HEK293 (cell line): Measurements from ENCODE around the gene FAM118B.

Source experiments
- CTCF ChIA-PET: fragments of 350-600 bp; formaldehyde crosslinking; extraction: SDS; loops from one replicate; lab custom pipeline; 2021; ENCODE audit warnings: antibody characterized with exemption; lab: Yijun Ruan, JAX
- POLR2A ChIA-PET: fragments of 300-600 bp; formaldehyde crosslinking; extraction: SDS; loops from one replicate; lab custom pipeline; 2020; ENCODE audit warnings: antibody characterized with exemption, inconsistent platforms; lab: Yijun Ruan, JAX
- H3K27ac ChIP-seq: fragments of 200-500 bp; sonication (Bioruptor generic); 2 replicates; pipeline ENCODE4 v1.5.1; 2014; ENCODE audit warnings: low read depth, low read length, control low read depth, inconsistent platforms; ENCODE audit errors: extremely low read depth
- H3K36me3 ChIP-seq, 2 experiments: fragments of 200-500 bp in 1 of 2; sonication (Bioruptor generic) in 1 of 2; 1 replicate in 1 of 2; 2 replicates in 1 of 2; pipeline ENCODE4 v1.5.1; 2014 to 2017; ENCODE audit warnings: inconsistent platforms in 2 of 2, low read length in 2 of 2; ENCODE audit not compliant: control insufficient read depth in 2 of 2, insufficient read depth in 1 of 2
- H3K4me1 ChIP-seq: fragments of 200-500 bp; sonication (Bioruptor generic); 2 replicates; pipeline ENCODE4 v1.5.1; 2014; ENCODE audit warnings: mild to moderate bottlenecking, low read length, inconsistent platforms; ENCODE audit not compliant: control insufficient read depth, insufficient read depth
- H3K4me3 ChIP-seq: 2 replicates; pipeline ENCODE4 v1.5.1; 2011; ENCODE audit warnings: low read depth, mild to moderate bottlenecking, control low read depth, low read length, moderate library complexity
- H3K9me3 ChIP-seq: fragments of 200-500 bp; sonication (Bioruptor generic); 2 replicates; pipeline ENCODE4 v1.5.1; 2014; ENCODE audit warnings: low read depth, low read length, inconsistent platforms; ENCODE audit not compliant: control insufficient read depth, insufficient read depth
- GFI1B ChIP-seq: fragments of 450-650 bp; formaldehyde crosslinking; IDR thresholded peaks from 2 replicates; pipeline ENCODE4 v1.5.1; 2016; ENCODE audit warnings: missing biosample characterization, missing genetic modification characterization
- GLI2 ChIP-seq: fragments of 450-650 bp; formaldehyde crosslinking; IDR thresholded peaks from 2 replicates; pipeline ENCODE4; 2017; ENCODE audit warnings: missing biosample characterization, missing genetic modification characterization, low read depth, borderline replicate concordance
- GLIS2 ChIP-seq: fragments of 450-650 bp; formaldehyde crosslinking; IDR thresholded peaks from 2 replicates; pipeline ENCODE4 v1.5.1; 2016; ENCODE audit warnings: missing biosample characterization, missing genetic modification characterization
- HOXC10 ChIP-seq: sonication (generic); formaldehyde crosslinking; IDR thresholded peaks from 2 replicates; pipeline ENCODE4 v1.8.1; 2023; ENCODE audit warnings: mild to moderate bottlenecking, missing genetic modification reagents
- OSR2 ChIP-seq: fragments of 450-650 bp; formaldehyde crosslinking; IDR thresholded peaks from 2 replicates; pipeline ENCODE4 v1.5.1; 2016; ENCODE audit warnings: missing biosample characterization, missing genetic modification characterization
- ZBTB17 ChIP-seq: fragments of 450-650 bp; formaldehyde crosslinking; IDR thresholded peaks from 2 replicates; pipeline ENCODE4 v1.5.1; 2016; ENCODE audit warnings: missing biosample characterization, missing genetic modification characterization
- ZEB2 ChIP-seq: fragments of 450-650 bp; formaldehyde crosslinking; IDR thresholded peaks from 2 replicates; pipeline ENCODE4 v1.5.1; 2016; ENCODE audit warnings: missing biosample characterization, missing genetic modification characterization
- ZIC2 ChIP-seq: fragments of 450-650 bp; formaldehyde crosslinking; IDR thresholded peaks from 2 replicates; pipeline ENCODE4 v1.5.1; 2016; ENCODE audit warnings: missing biosample characterization, missing genetic modification characterization
- ZNF140 ChIP-seq: fragments of 450-650 bp; formaldehyde crosslinking; IDR thresholded peaks from 2 replicates; pipeline ENCODE4 v1.5.1; 2016; ENCODE audit warnings: missing biosample characterization, missing genetic modification characterization
- ZNF174 ChIP-seq: fragments of 450-650 bp; formaldehyde crosslinking; IDR thresholded peaks from 2 replicates; pipeline ENCODE4 v1.5.0; 2017; ENCODE audit warnings: missing biosample characterization, mild to moderate bottlenecking, missing genetic modification characterization
- ZNF223 ChIP-seq: fragments of 450-650 bp; formaldehyde crosslinking; IDR thresholded peaks from 2 replicates; pipeline ENCODE4 v1.5.1; 2016; ENCODE audit warnings: missing biosample characterization, missing genetic modification characterization
- ZNF239 ChIP-seq: fragments of 450-650 bp; formaldehyde crosslinking; IDR thresholded peaks from 2 replicates; pipeline ENCODE4 v1.5.1; 2016; ENCODE audit warnings: missing biosample characterization, missing genetic modification characterization
- ZNF335 ChIP-seq: fragments of 450-650 bp; formaldehyde crosslinking; conservative IDR thresholded peaks from 2 replicates; pipeline ENCODE4 v1.5.1; 2016; ENCODE audit warnings: missing biosample characterization, missing genetic modification characterization
- ZNF366 ChIP-seq: fragments of 450-650 bp; formaldehyde crosslinking; conservative IDR thresholded peaks from 2 replicates; pipeline ENCODE4 v1.5.1; 2016; ENCODE audit warnings: missing biosample characterization, missing genetic modification characterization
- ZNF394 ChIP-seq: fragments of 450-650 bp; formaldehyde crosslinking; IDR thresholded peaks from 2 replicates; pipeline ENCODE4 v1.5.1; 2016; ENCODE audit warnings: missing biosample characterization, missing genetic modification characterization, mild to moderate bottlenecking, moderate library complexity, borderline replicate concordance
- ZNF423 ChIP-seq: fragments of 450-650 bp; formaldehyde crosslinking; IDR thresholded peaks from 2 replicates; pipeline ENCODE4 v1.5.1; 2016; ENCODE audit warnings: missing biosample characterization, missing genetic modification characterization
- ZNF433 ChIP-seq: fragments of 450-650 bp; formaldehyde crosslinking; IDR thresholded peaks from 2 replicates; pipeline ENCODE4 v1.5.1; 2016; ENCODE audit warnings: missing biosample characterization, missing genetic modification characterization, low read depth
- ZNF514 ChIP-seq: fragments of 450-650 bp; formaldehyde crosslinking; IDR thresholded peaks from 2 replicates; pipeline ENCODE4 v1.5.1; 2016; ENCODE audit warnings: missing biosample characterization, missing genetic modification characterization
- ZNF530 ChIP-seq: fragments of 450-650 bp; formaldehyde crosslinking; IDR thresholded peaks from 2 replicates; pipeline ENCODE4 v1.5.1; 2016; ENCODE audit warnings: low read depth, missing biosample characterization, missing genetic modification characterization
- ZNF548 ChIP-seq: fragments of 450-650 bp; formaldehyde crosslinking; IDR thresholded peaks from 2 replicates; pipeline ENCODE4 v1.5.1; 2016; ENCODE audit warnings: missing biosample characterization, missing genetic modification characterization
- ZNF555 ChIP-seq: fragments of 450-650 bp; formaldehyde crosslinking; conservative IDR thresholded peaks from 2 replicates; pipeline ENCODE4 v1.5.1; 2017; ENCODE audit warnings: missing biosample characterization, mild to moderate bottlenecking, missing genetic modification characterization, inconsistent platforms
- ZNF580 ChIP-seq: fragments of 450-650 bp; formaldehyde crosslinking; IDR thresholded peaks from 2 replicates; pipeline ENCODE4 v1.5.1; 2016; ENCODE audit warnings: missing biosample characterization, missing genetic modification characterization
- ZNF610 ChIP-seq: fragments of 450-650 bp; formaldehyde crosslinking; IDR thresholded peaks from 2 replicates; pipeline ENCODE4 v1.5.1; 2016; ENCODE audit warnings: missing biosample characterization, missing genetic modification characterization, borderline replicate concordance
- ZNF623 ChIP-seq: fragments of 450-650 bp; formaldehyde crosslinking; IDR thresholded peaks from 2 replicates; pipeline ENCODE4 v1.5.1; 2016; ENCODE audit warnings: missing biosample characterization, missing genetic modification characterization
- ZNF624 ChIP-seq: fragments of 450-650 bp; formaldehyde crosslinking; IDR thresholded peaks from 2 replicates; pipeline ENCODE4 v1.5.1; 2017; ENCODE audit warnings: missing biosample characterization, missing genetic modification characterization
- ZNF654 ChIP-seq: fragments of 450-650 bp; formaldehyde crosslinking; IDR thresholded peaks from 2 replicates; pipeline ENCODE4 v1.5.1; 2016; ENCODE audit warnings: low read depth, missing biosample characterization, missing genetic modification characterization
- ZNF692 ChIP-seq: fragments of 450-650 bp; formaldehyde crosslinking; IDR thresholded peaks from 2 replicates; pipeline ENCODE4 v1.5.1; 2016; ENCODE audit warnings: missing biosample characterization, missing genetic modification characterization
- ZNF792 ChIP-seq: fragments of 450-650 bp; formaldehyde crosslinking; IDR thresholded peaks from 2 replicates; pipeline ENCODE4 v1.5.1; 2016; ENCODE audit warnings: missing biosample characterization, missing genetic modification characterization

The FAM118B gene

DNA sequence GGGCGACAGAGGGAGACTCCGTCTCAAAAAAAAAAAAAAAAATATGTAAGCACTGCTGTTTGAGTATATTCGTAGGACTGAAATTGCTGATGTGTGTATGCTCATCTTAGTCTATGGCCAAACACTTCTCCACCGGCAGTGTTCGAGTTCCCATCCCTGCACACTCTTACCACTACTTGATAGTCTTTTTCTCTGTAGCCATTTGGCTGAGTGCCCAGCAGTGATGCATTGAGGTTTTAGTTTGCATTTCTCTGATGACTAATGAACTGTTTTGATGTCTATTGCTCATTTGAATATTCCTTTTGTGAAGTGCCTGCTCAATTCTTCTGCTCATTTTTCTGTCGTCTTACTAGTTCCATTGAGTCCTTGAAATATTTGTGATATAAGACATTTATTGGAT, 73.2 kb downstream of the FAM118B start (continued):
- TF ChIP-seq ZNF366 (tag by site-specific recombination), result peak; percentile 54; the same call in 1 of the 2 replicates
- no peak for TF ChIP-seq ZNF174 (tag by site-specific recombination)
- peak; percentile 49 for TF ChIP-seq ZBTB17 (tag by site-specific recombination)
- TF ChIP-seq ZNF624, result no peak

- POLR2A ChIA-PET, result no interaction called here
- Histone ChIP-seq H3K4me3 (no peak overlapping the region), H3K9me3 (no peaks in the 10 kb centered on the region), H3K27ac (no peak overlapping the region)
- TF ChIP-seq ZNF692 (tag by site-specific recombination) (no peak), ZIC2 (tag by site-specific recombination) (no peak), ZNF140 (tag by site-specific recombination) (no peak), ZNF610 (tag by site-specific recombination) (no peak), GLI2 (no peak), ZNF623 (tag by site-specific recombination) (no peak), ZNF239 (tag by site-specific recombination) (no peak), ZNF555 (tag by site-specific recombination) (no peak), GFI1B (tag by site-specific recombination) (no peak), ZNF423 (no peak), ZEB2 (tag by site-specific recombination) (no peak), ZNF624 (no peak)
- TF ChIP-seq, all 188 proteins: peak for 0
- CTCF ChIA-PET, result interaction anchor here (0.6 kb wide), 1 partner anchor 364 kb away, joined by 5 read pairs; no protein-coding TSS in a partner anchor
- H3K4me1 ChIP-seq, result no peaks in the 10 kb centered on the region; the same call in 1 of the 2 replicates
- H3K36me3 ChIP-seq, result peaks cover 0 to 33% of the 10 kb centered on the region in 2 experiments; a peak in 2 of 3 replicates
These were observed 76.7 kb downstream of the FAM118B start for GRCh38 chr11:126288237-126288636.

DNA sequence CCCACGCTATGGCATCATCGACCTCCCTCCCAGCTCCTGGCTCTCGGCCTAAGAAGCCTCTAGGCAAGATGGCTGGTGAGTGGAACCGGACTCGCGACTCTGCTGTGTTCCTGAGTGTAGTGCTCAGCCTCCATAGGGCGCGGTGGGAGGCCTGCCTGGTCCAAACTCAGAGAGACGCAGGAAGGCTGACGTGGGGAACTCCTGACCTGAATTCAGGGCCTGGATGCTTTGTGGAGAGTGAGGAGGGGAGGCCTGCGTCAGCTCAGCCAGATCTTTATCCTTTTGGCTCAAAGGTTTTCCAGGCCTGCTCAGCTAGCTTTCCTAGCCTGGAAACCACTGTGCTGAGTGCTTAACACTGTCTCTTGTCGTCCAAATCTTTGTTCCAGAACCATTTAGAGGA, 79.3 kb downstream of the FAM118B start:
- Histone ChIP-seq H3K4me3 (no peak overlapping the region), H3K27ac (no peak overlapping the region), H3K4me1 (no peaks in the 10 kb centered on the region), H3K9me3 (no peaks in the 10 kb centered on the region)
- POLR2A ChIA-PET, result interaction anchor here (0.8 kb wide), 1 partner anchor 22 kb away, joined by 4 read pairs; the partner anchor contains the start of genes FOXRED1 and SRPRA
- TF ChIP-seq HOXC10, result no peak
- TF ChIP-seq ZNF548 (tag by site-specific recombination), result no peak
- no peak for TF ChIP-seq ZNF654 (tag by site-specific recombination)
- TF ChIP-seq ZNF792 (tag by site-specific recombination), result no peak
- TF ChIP-seq ZNF514, result no peak
- TF ChIP-seq GLIS2, result no peak
- TF ChIP-seq ZNF530 (tag by site-specific recombination), result no peak
- no peak for TF ChIP-seq ZNF394 (tag by site-specific recombination)
- TF ChIP-seq ZNF433 (tag by site-specific recombination), result no peak
- no peak for TF ChIP-seq ZNF223
- no peak for TF ChIP-seq OSR2
- no peak for TF ChIP-seq ZNF580 (tag by site-specific recombination)
- no peak for TF ChIP-seq ZNF335 (tag by site-specific recombination)
- TF ChIP-seq, all 188 proteins: peak for 0
- CTCF ChIA-PET, result no interaction called here
- H3K36me3 ChIP-seq, result peaks cover 0 to 48% of the 10 kb centered on the region in 2 experiments; a peak in 2 of 3 replicates
